ENCODE results near the gene TNFAIP8.

The TNFAIP8 gene

DNA sequence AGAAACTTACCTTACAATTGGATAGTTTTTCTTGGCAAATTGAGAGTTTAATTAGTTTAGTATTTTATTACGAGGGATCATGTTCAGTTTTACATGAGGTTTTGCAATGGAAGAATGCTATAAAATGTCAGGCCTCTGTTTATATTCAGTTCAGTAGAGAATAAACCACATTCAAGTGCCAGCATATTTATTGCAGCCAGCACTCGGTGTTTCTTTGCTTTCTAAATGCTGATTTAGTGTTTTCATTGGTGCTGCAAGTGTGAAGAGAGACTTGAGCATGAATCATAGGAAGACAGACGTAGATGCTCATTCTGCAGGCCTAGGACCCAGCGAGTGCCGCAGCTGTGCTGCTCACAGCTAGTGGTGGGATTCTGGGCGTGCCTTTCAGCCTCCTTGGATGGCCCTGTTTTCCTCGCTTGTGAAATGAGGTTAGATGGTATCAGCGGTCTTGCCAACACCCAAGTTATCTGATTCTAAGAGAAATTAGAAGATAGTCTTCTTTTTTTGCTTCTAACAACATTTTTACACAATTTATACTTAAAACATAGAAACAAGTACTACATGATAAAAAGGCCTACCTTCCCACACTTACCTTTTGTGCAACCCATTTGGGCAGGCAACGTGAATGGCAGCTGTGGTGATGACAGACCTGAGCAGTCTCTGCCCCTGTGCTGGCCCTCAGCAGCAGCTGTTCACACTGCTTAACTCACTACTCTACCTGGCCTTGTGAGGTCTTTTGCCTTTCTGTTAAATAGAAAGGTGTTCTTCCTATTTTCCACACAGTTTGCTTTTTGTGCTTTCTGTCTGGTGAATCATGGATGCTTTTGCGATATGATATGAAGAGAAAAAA lies 26.8 kb upstream of the TNFAIP8 start:
- DNase-seq (ENCODE audit: low read depth, low spot score): no peak

GRCh38 chr5:119329666-119330065 lies 26.2 kb upstream of the TNFAIP8 start:
- DNase-seq (ENCODE audit: low read depth, low spot score): no peak

DNA sequence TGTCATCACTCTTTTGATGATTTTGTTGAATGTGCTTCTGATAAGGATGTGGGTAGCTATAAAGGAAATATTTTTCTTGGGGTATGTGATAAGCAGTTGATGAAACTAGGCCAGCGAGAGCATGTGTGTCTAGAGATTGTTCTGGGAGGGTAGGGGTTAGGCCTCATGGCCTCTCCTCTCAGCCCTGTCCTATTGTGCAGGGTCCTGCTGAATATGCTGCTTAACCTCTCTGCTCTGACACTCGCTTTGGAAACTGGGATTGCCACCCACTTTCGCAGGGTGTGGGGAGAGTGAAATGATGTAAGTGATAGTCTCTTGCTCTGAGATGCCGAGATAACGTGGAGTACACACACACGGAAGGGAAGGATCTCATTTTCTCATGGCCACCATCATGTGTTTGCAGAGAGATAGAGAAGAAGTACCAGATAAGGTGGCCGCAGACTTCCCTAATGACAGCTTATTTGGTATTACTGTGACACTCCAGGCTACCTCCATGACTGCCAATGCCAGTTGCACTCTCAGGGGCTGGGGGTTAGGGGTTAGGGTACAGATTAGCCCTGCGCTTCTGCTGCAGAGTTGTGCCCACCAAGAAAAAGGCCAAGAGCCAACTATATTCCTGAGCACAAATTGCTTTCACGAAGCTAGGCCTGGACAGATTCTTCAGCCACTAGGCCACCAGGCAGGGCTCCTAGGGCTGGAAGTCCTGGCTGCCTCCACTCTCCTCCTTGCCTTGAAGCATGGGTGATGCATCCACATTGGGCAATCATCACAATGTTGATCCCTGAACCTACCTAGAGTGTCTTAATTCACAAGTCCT lies 25.2 kb upstream of the TNFAIP8 start:
- no peak for DNase-seq (ENCODE audit: low read depth, low spot score)

- no peak for DNase-seq (ENCODE audit: low read depth, low spot score)
Observed at GRCh38 chr5:119331566-119332095, 24.2 kb upstream of the TNFAIP8 start.

GRCh38 chr5:119332208-119332607 lies 23.6 kb upstream of the TNFAIP8 start:
- no peak for DNase-seq (ENCODE audit: low read depth, low spot score)

DNA sequence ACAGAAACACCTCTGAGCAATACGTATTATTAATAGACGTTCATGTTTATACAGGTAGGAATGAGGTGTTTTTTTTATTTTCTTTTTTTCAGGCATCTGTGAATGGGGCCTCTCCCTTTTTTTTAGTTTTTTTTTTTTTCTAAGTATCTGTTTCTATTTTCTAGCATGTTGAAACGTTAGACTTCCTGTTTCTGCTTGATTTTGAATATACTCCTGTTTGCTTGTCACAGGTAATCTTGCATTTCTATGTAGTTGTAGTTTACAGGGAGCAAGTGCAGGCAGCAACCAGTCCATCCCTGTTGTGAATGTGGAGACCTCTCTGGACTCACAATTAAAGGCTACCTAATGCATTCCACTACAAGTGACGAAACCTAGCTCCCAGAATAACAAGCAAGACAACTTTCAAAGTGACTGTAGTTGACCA lies 22.8 kb upstream of the TNFAIP8 start:
- DNase-seq (ENCODE audit: low read depth, low spot score): no peak

DNA sequence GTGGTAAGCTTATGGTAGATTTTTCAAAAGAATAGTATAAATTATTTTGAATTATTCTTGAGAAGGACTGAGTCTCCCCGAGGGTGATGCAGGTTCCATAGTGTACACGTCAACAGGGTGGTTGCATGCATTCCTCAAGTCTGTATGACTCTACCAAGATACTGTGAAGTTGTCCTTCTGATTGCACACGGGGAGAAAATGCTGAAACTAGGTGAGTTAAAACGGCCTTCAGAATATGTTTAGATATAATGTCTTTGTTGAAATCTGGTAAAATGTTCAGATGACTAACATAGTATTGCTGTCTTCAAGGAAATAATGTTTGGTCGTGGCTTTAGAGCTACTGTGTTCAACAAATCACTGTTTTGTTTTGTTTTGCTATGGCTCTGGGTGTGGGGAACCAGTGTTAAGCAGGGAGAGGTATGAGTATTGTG lies 22.4 kb upstream of the TNFAIP8 start:
- DNase-seq (ENCODE audit: low read depth, low spot score): no peak

- no peak for DNase-seq (ENCODE audit: low read depth, low spot score)
Observed at GRCh38 chr5:119335261-119335677, 20.6 kb upstream of the TNFAIP8 start.

DNA sequence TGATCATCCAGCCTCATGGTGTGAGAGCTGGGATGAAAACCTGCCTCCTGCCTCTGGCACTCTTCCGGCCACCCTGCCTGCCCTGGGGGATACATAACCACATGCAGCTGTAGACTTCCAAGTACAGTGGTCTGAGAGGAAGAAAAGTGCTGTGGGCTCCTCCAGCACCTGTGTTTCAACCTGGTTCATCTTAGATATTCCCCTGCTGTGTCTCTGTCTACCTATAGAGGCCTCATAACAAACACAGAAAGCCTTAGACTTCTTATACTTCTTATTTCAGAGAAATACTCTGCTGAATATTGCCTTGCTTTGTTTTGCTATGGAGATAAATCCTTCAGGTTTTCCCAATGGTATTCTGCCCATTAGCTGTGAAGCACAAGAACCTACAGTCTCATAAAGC lies 19.6 kb upstream of the TNFAIP8 start:
- no peak for DNase-seq (ENCODE audit: low read depth, low spot score)

- DNase-seq (ENCODE audit: low read depth, low spot score): no peak
Observed at GRCh38 chr5:119336845-119337580, 18.8 kb upstream of the TNFAIP8 start.

DNA sequence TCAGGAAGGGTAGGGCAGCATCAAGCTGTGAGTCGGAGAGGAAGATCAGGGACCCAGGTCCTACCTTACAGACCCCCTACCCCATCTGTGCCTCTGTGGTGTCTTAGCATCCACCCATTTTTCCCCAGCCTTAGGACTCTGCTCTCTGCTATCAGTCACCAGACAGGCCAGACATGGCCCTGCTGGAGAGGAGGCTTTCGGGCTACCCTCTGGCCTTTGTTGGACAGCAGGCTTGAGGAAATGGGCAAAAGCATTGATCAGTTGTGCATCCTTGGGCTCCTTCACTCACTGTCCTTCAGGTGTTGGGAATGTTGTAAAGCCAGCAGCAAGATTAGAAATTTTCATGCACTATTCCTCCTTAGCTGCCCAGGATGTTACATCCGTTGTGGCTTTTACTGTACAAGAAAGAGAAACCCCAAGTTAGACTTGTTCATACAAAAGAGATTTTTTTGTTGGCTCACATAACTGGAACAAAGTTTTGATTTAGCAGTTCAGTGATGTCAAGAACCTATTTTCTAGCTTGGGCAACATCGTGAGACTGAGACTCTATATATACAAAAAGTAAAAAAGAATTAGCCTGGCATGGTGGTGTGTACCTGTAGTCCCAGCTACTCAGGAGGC lies 17.4 kb upstream of the TNFAIP8 start:
- DNase-seq (ENCODE audit: low read depth, low spot score): no peak

GRCh38 chr5:119339344-119339743 lies 16.5 kb upstream of the TNFAIP8 start:
- no peak for DNase-seq (ENCODE audit: low read depth, low spot score)

- DNase-seq (ENCODE audit: low read depth, low spot score): no peak
Observed at GRCh38 chr5:119339965-119340364, 15.9 kb upstream of the TNFAIP8 start.

GRCh38 chr5:119340597-119341218 lies 15.1 kb upstream of the TNFAIP8 start:
- DNase-seq (ENCODE audit: low read depth, low spot score): no peak

DNA sequence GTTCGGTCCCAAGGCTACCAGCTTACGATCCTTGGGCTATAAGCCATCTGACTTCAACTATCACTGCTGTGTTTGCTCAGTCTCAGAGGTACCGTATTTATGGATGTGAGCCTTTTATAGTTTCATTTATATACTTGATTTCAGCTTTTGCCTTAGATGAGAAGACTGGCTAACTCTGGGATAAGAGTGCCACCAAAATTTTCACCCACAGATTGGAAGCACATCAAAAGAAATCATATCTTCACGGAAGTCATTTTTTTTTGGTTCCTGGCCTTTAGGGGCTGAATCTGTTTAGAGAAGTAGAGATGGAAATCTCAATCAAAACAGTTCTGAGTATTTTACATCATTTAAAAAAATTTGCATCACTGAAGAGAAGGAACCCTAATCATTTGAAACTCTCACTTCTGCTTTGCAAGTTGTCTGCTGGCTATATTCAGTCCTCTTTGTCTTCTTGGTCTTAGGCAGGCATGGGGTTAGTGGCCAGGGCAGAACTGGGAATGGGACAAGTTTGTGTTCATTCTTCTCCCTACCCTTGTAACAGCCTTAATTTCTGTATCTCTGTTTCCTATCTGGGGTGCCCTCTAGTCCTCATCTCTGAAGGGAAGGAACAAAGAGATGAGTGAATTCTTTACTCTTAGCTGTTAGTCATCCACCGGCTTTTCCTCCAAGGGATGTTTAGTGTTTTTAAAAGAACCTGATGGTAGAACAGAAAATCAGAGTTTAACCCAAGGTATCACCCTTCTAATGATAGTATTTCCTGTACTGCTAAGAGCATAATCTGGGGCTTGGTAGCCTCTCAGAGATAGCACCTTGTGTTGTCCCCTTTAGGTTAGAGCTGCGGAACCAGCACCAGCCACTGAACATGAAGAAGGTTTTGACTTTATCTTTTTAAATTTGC lies 14.1 kb upstream of the TNFAIP8 start:
- no peak for DNase-seq (ENCODE audit: low read depth, low spot score)

GRCh38 chr5:119342406-119342805 lies 13.4 kb upstream of the TNFAIP8 start:
- no peak for DNase-seq (ENCODE audit: low read depth, low spot score)

DNA sequence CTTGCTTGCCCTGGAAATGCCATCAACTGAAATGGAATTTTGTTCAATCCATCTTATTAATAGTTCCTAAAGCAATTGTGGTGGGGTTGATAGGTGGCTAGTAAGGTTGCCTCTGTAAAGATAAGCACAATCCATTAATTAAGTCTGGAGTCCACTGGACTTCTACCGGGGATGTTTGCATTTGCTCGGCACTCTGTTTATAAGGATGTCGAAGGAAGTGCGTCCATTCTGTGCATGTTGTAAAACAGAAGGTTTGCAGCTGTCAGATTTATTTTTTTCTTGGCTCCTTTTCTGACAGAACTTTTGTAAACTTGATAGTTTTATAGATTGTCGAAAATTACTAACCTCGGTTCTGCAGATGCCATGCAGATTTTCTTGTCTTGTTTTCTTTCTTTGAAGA lies 12.8 kb upstream of the TNFAIP8 start:
- no peak for DNase-seq (ENCODE audit: low read depth, low spot score)

DNA sequence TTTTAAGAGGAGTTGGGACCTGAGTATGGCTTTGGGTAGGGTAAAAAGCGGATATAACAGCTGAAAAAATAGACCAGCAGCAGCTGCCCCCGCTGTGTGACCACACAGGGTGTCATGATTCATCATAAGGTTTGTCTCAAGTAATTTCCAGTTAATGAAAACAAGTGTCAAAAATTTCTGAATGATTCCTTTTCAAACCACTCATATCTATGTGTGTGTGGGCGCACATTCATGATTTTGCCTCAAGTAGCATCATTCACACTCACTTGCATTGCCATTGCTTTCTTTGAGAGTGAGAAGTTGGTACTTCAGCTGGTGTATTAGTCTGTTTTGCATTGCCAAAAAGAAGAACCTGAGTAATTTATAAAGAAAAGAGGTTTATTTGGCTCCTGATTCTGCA lies 12.1 kb upstream of the TNFAIP8 start:
- DNase-seq (ENCODE audit: low read depth, low spot score): no peak

- DNase-seq (ENCODE audit: low read depth, low spot score): no peak
Observed at GRCh38 chr5:119344231-119344630, 11.6 kb upstream of the TNFAIP8 start.

DNA sequence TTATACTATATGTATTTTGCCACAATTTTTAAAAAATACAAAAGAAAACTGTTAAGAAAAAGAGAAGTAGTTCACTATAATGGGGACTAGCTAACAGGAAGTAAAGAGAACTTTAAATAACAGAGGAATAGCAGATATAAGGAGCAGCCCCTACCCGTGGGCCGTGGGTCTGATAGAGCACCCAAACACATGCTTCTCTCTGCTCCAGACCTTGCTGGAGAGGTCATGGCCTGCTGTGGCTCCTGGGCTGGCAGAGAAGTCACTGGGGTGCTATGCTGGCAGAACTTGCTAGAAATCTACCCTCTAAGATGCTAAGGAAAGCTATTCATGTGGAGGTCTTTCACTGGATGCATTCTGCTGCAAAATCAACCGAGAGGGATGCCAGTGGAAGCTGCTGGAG lies 10.0 kb upstream of the TNFAIP8 start:
- no peak for DNase-seq (ENCODE audit: low read depth, low spot score)

Measured in activated CD4-positive, CD25-positive, alpha-beta regulatory T cell treated with anti-CD3 and anti-CD28 coated beads, Interleukin-2, amount 50 U/mL, for 16 hours (primary cell).